Hippocampal formation (tissue), 2 donors: ENCODE data around the gene SRSF10.
"Not testable (repeated sequence)": the region's sequence is repeated elsewhere in the genome, so short reads cannot be mapped to it uniquely, and the experiment has no call there.

Source experiments
- DNase-seq, 2 donors: peaks; one replicate each; lab custom pipeline; 2025; lab: John Stamatoyannopoulos, UW

The SRSF10 gene

DNA sequence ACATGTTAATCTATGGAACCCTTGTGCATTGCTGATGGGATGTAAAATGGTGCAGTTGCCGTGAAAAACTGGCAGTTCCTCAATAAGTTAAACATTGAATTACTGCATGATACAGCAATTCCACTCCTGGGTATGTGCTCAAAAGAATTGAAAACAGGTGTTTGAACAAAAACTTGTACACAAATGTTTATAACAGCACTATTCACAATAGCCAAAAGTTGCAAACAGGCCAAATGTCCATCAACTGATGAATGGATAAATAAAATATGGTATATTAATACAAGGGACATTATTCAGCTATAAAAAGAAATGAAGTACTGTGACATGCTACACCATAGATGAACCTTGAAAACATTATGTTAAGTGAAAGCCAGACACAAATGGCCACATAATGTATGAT is 17.7 kb upstream of the SRSF10 start:
- DNase-seq: no peak

DNA sequence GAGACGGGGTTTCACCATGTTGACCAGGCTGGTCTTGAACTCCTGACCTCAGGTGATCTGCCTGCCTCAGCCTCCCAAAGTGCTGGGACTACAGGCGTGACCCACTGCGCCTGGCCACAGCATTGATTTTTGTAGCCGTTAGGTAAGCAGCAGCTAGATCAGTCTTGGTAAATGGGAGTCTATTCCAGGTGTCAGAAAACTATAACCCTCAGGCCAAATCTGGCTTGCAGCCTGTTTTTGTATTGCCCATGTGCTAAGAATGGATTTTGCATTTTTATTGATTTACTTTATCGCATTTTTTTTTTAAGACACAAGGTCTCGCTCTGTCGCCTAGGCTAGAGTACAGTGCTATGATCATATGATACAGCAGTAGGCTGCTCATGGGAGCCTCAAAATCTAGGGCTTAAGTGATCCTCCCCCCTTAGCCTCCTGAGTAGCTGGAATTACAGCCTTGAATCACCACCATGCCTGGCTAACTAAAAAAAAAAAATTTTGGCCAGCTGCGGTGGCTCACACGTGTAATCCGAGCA is 16.6 kb upstream of the SRSF10 start:
- DNase-seq: no peak

DNA sequence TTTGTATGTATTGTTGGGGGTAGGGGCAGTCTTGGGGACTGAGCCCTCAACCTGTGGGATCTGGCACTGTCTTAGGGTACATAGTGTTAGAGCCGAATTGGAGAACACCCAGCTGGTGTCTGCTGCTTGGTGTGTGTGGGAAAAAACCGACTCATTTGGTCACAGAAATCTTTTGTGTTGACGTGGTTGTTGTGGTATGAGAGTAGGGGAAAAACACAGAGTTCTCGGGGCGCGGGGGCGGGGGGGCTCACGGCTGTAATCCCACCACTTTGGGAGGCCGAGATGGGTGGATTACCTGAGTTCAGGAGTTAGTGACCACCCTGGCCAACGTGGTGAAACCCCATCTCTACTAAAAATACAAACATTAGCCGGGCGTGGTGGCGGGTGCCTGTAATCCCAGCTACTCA is 15.3 kb upstream of the SRSF10 start:
- no peak for DNase-seq

DNA sequence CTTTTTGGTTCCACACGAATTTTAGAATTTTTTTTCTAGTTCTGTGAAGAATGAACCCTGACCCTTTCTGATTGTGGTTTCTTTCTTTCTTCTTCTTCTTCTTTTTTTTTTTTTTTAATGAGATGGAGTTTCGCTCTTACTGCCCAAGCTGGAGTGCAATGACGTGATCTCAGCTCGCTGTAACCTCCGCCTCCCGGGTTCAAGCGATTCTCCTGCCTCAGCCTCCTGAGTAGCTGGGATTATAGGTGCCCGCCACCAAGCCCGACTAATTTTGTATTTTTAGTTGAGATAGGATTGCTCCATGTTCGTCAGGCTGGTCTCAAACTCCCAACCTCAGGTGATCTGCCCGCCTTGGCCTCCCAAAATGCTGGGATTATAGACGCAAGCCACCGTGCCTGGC is 11.9 kb upstream of the SRSF10 start:
- not testable (repeated sequence) for DNase-seq

DNA sequence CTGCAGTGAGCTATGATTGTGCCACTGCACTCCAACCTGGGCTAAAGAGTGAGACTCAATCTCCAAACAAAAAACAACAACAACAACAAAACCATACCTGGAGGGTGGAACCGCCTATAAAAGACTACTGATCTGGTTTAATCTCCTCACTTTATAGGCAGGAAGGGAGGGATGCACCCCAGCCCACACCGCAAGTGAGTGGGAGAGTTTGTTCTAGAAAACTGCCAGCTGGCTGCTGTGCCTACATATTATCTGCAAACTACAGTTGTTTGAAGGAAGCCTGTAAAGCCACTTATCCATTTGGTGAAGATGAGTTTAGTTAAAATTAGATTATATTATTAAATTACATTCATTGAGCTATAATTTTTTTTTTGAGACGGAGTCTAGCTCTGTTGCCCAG is 9.1 kb upstream of the SRSF10 start:
- DNase-seq: no peak

DNA sequence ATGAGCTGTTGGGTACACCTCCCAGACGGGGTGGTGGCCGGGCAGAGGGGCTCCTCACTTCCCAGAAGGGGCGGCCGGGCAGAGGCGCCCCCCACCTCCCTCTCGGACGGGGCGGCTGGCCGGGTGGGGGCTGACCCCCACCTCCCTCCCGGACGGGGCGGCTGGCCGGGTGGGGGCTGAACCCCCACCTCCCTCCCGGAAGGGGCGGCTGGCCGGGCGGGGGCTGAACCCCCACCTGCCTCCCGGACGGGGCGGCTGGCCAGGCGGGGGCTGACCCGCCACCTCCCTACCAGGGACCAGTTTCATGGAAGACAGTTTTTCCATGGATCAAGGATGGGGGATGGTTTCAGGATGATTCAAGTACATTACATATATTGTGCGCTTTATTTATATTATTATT is 6.9 kb upstream of the SRSF10 start:
- not testable (repeated sequence) for DNase-seq

DNA sequence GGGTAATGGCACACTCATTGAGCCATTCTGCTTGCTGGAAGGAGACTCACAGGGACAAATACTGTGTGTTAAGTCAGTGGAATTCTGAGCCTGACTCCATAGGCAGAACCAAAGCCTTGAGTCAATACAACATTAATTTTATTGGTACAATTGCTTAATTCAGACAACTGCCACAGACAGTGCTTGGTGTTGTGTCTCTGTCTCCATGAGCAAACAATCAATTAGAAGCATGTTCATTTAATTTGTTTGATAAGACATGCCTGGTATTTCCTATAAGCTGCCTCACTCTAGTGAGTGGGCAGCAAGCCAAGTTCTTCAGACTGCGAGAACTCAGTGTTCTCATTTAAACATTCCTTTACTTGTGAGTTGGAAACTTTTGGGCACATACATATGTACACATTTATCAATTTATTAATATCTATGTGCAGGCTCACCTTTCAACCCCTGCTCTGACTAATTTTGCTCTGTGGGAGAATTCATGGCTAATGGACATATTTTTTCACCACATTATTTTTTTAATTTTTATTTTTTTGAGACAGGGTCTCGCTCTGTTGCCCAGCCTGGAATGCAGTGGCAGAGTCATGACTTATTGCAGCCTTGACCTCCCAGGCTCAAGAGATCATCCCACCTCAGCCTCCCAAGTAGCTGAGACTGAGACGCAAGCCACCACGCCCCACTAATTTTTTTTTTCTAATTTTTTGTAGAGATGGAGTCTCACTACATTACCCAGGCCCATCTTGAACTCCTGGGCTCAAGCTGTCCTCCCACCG is 4.5 kb upstream of the SRSF10 start:
- no peak for DNase-seq

DNA sequence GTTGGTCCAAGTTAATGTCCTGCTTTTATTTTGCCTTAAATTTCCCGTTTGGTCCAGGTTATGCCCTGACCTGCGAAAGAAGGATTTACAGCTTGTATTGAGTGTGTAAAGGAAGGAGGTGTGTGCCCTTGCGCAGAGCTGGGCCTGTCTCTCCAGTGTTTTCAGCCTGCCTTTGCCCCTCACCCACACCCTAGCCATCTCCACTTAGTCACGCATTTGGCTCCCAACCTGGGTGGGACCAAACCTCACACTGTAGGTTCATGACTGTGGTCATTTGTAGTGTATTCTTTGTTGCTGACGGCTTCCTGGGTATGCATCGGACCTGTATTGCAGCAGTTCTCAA is 572 bp upstream of the SRSF10 start:
- no peak for DNase-seq

DNA sequence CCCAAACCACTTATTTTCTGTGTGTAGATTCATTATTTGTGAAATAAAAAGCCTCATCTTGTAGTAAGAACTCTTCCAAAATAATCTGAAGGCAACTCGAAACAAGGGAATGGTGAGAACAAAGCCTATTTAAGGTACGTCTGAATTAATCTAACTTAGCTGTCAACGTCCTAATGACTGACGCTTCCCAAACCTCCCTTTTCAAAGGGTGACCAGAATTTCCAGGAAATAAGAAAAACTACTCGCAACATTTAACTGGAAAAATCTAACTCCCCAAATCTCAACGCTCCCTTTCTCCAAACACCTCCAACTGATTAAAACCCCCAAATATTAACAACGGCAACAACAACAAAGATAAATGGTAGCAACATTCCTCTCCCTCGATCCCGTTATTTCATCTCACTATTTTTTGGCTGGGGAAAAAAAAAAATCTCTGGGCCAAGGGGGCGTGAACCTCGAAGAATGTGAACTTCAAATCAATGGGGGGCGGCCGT is 693 bp downstream of the SRSF10 start:
- DNase-seq: no peak

DNA sequence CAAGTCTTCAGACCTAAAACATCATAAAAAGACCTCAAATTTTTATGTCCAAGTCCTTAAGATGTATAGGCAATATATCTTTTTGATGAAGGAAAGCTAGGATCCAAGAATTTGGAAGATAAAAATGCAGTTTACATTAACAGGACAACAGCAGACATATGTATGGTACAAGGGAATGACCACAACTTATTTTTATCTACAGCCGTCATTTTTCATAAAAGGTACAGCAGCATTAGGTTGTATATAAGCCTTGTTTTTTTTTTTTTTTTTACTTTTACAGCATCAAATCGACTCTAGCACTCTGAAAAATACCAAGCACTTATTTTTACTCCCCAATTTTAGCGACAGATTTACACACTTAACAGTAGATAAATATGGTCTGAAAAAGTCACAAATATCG is 1.3 kb downstream of the SRSF10 start:
- DNase-seq: no peak

DNA sequence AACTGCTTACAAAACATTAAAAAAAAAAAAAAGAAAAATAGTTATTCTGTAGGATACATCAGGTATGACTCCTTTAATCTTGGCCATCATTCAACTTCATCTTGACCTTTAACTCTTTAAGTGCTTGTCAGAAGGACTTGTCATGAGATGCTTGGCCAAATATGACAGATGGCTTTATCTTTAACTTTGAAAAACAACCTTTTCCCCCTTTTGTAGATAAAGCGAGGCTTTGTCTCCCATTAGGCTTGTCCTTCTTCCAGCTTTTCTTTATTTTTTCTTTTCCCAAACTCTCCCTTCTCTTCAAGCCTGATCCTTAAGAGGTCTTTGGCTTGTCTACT is 2.3 kb downstream of the SRSF10 start:
- no peak for DNase-seq

DNA sequence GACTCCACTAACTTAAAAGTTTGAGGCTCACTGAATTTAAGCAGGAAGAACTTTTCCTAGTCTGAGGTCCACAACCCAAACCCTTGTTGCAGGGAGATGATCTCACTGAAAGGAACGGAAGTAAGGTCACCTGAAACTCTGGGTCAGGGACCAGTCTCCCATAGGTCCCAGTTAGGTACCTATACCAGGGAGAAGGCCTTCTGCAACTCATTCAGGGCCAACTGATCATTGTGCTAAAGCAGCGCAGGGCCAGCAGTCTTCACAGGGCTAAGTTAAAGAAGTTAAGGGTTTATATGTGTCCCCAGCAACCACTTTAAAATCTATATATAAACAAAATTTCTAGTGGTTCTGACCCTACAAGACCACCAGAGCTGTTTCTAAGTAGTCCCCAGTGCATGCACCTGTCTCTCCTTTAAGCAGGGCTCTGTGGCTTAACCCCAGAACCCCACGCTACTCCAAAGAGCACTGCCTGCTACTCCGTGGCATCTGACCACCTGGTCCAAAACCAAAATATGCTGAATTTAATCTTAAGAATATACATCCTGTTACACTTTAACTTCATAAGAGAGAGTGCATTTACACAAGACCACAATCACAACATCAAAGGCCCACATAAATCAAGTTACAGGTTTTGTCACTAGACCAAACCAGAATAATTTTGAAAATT is 2.8 kb downstream of the SRSF10 start:
- DNase-seq: no peak

DNA sequence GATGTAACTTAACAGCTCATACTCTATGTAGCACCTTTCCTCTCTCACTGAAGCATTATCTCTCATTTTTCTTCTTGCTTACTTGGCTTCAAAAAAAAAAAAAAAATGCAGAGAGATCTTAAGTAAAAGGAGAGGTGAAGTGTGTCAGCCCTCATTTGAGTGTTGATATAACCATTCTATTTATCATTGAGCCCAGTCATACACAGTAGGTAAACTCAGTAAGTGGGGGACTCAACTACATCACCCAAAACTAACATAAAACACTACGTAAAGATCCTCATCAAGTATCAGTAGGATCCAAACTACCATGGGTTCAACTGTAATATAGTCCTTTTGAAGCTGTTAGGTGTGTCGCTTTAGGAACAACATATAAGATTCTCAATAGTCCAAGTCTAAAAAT is 12.3 kb downstream of the SRSF10 start:
- no peak for DNase-seq

DNA sequence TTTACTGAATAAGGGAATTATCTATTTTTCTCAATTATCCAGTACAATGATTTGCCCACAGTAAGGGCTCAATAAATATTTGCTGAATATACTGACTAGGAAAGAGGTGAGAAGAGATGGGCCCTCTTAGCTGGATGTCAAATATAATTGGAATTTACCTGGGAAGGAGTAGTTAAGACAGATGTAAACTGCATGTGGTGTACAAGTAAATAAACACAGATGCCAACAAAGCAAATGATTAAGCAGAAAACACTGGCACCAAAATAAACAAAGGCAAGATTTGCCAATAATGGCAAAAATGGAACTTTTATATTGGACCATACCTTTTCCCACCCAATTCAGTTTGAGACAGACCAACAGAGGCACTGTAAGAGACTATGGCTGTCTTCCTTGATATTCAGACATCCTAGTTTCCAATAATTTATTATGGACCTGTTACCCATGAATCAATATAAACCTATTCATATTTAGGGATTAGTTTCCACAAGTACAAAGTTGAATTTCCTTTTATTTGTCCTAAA is 13.1 kb downstream of the SRSF10 start:
- no peak for DNase-seq

DNA sequence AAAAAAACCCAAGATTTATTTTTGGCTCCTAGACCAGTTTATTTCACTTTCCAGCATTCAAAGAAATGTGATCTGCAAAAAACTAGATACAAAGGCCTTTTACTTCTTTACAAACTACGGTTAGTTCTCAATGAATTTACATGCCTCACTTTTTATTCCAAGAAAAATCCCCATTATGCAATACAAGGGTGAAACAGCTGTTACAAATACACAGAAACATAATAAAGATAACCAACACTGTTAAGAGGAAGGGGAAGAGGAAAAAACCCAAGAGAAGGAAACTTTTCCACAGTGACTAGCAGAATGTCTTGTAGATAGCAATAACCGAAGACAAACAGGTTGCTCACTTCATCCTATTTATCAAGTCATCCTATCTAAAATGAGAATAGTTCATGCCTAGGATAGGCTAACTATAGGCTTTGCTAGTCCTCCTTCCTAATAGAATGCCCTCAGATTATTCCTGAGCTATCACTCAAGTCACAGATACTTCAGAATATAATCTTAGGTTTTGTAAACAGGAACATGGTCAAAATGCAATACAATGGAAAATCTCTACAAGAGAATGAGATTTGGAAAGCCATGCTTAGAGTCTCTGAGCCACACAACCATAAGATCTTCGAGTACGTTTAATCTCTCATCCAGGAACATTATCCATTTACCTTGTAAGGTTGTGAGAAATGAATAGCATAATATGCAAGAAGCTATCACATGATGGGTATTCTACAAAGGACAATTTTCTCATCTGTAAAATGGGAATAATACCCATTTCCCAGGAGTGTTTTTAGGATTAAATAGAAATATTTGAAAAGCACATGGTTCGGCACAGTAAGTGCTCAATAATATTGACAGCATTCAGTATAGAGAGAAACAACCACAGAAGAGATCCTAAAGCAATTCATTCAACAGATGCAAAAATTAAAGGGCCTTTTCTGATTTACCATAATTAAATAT is 15.1 kb downstream of the SRSF10 start:
- no peak for DNase-seq

DNA sequence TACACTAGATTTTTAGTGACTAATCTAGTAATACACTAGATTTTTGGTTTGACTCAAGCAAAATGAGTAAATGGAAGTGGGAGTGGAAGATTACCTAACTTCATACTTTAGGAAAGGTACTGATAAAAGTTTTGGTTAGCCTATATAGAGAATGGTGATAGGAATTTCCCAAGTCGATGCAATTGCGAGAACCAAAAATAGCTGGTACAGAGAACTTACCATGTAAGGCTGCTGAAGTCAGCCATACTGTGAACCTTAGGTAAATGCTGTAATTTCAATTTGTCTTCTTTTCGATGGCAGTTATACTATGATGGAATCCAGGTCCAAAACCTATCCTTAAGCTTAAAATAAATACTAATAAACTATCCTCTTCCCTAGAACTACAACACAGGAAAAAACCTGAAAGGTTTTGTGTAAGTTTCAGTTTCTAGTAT is 15.9 kb downstream of the SRSF10 start:
- DNase-seq: no peak

DNA sequence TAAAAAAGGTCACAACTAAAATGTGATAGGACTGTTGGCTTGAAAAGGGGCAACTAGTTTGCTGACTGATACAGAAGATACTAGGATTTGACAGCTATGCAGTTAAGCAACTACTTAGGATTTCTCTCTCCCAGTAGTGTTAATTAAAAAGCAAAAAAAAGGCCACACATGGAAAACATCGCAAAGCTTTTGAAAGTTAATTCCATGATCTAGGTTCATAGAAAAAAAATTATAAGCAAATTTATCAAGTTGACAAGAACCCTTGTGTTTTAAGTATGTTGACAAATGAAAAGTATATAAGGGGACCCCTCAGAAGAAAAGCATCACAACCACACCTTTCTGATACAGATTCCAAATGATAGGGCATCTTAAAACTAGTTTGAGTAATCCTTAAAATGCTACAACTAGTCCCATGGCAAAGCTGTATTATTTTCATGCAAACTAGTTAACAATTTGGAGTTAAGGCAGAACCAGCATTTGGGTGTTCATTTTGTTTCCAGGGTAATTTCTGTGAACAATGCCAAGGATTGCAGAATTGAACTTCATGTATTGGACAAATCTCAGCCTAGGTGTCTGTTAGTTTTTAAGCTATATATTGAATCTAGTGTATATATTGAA is 16.4 kb downstream of the SRSF10 start:
- DNase-seq: no peak

DNA sequence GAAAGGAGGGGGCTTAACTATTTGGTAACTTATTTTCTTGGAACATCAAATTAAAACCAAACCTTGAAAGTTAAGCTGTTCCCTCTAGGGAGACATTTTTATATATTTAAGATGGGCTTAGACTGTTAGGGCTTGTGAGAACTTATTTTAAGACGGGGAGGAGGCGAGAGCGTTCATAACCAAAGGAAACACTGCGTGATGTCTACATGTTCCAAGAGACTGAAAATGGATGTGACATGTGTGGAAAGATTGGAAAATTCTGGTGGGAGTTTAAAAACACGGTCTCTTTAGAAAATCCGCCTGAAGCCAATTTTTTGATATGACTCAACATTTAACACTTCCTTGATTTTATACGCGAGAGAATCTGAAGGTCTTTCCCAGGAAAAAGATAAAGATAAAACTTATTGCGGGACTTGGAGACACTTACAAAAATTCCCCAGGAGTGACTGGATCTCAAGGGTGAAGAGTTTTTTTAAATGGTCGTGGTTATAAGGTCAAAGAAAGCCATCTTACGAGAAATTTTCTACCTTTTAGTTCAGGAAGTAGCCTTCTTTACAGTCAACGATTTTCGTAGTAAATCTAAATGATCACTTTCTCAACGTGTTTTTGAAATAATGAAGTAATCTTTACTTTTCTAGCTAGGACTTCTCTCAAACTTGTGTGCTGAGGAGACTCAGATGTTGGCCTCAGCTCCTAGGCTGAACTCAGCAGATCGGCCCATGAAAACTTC is 19.7 kb downstream of the SRSF10 start:
- DNase-seq: peak in 1 of 2 donors; percentile 59

DNA sequence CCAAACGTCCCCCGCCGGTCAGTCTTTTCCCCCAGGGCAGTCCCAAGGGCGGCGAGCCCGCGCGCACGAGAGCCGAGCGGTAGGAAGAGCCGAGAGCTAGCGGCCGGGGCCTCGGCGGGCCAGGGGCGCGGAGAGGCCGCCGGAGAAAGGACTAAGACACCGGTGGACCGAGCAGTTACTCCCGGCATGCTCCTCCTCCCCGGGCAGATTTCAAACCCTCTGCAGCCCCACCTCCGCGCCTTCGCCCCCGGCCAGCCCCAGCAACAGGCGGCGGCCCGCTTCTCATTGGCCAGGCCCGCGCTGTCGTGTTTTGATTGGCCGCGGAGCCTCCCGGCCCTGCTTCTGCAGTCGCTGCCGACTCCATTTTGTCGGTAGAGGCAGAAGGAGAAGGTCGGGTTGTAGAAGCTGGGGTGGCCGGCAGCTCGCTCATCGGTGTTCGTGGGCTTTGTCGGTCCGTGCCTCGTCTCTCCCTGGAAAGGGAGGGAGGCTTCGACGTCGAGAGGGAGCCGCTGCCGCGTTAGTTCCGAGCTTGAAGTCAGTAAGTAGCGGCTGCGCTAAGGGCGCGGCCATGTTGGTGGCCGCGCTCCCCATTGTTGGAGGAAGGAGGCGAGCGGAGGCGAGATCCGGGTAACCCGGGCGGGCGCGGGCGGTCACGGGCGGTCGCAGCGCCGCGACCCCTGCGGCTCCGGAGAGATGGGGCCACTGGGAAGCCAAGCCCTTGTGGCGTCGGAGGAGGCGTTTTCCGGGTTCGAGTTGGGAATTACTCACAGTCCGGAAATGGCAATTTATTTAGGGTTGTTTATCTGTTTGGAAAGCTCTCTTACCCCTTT is 20.5 kb downstream of the SRSF10 start, which contains the start of gene PNRC2:
Gene PNRC2 (plus strand): TSS at position 368 of the 830 bp plus-strand sequence. CDS start 1,630 bp downstream, outside the sequence.
- DNase-seq: peak; percentile 96 to 97
